H4 (cell line): ENCODE data around the gene HOXC4. TPM values are rescaled to one million over a fixed set of nuclear protein-coding genes. Genes with fewer than 3 reads are reported as not detected.

ENCODE experiments used
- DNase-seq: peaks from one replicate; pipeline ENCODE4 v3.0.0-alpha.2; 2015; ENCODE audit warnings: low spot score
- total RNA-seq: library from RNA; depleted of rRNA; stranded (reverse); fragments of >200 nt; shearing (Covaris generic); gene quantifications from 2 replicates; pipeline ENCODE4 v1.2.3, GENCODE V29; 2014; rRNA removed

The HOXC4 gene
- 0.37 and 1.9 TPM in 2 replicates for total RNA-seq

- DNase-seq, result peak; percentile 43
Measured at GRCh38 chr12:54053751-54054741, at the start of gene HOXC4. HOXC4 (plus strand) TSS chr12:54053835; CDS start chr12:54053923, 88 bp downstream.

GRCh38 chr12:54004063-54004840 lies 49.4 kb upstream of the HOXC4 start:
- no peak for DNase-seq

- DNase-seq, result no peak
Measured at GRCh38 chr12:54004841-54005530, 48.6 kb upstream of the HOXC4 start.

- DNase-seq, result no peak
Measured at GRCh38 chr12:54005531-54005852, 48.1 kb upstream of the HOXC4 start.

- DNase-seq, result peak; percentile 66
Measured at GRCh38 chr12:54005853-54006558, 47.6 kb upstream of the HOXC4 start.

- no peak for DNase-seq
Measured at GRCh38 chr12:54006559-54007220, 46.9 kb upstream of the HOXC4 start.

- DNase-seq, result no peak
Measured at GRCh38 chr12:54007538-54008259, 45.9 kb upstream of the HOXC4 start.

GRCh38 chr12:54008260-54008552 lies 45.4 kb upstream of the HOXC4 start:
- no peak for DNase-seq

- no peak for DNase-seq
Measured at GRCh38 chr12:54009171-54010052, 44.2 kb upstream of the HOXC4 start.

GRCh38 chr12:54010053-54010971 lies 43.3 kb upstream of the HOXC4 start:
- DNase-seq, result no peak

GRCh38 chr12:54010972-54011664 lies 42.5 kb upstream of the HOXC4 start:
- DNase-seq, result no peak

- DNase-seq, result no peak
Measured at GRCh38 chr12:54011665-54012532, 41.7 kb upstream of the HOXC4 start.

GRCh38 chr12:54012631-54013409 lies 40.8 kb upstream of the HOXC4 start:
- no peak for DNase-seq

- no peak for DNase-seq
Measured at GRCh38 chr12:54014377-54015017, 39.1 kb upstream of the HOXC4 start.
